Endothelial cell of umbilical vein (primary cell): ENCODE data around the gene ACIN1. TPM values are rescaled to one million over a fixed set of nuclear protein-coding genes. Genes with fewer than 3 reads are reported as not detected.

Experiments
- BruUV-seq: library from RNA; stranded (reverse); fragments of 400-500 nt; replicated peaks from 2 replicates; lab custom pipeline; 2021; lab: Mats Ljungman, UMichigan
- CTCF ChIA-PET: fragments of 300-600, 350-600 bp; sonication (Branson Sonifier 250); formaldehyde crosslinking; loops from one replicate; lab custom pipeline; 2021; ENCODE audit warnings: antibody characterized with exemption, inconsistent platforms; lab: Charles Lee
- POLR2A ChIA-PET: fragments of 300-600, 350-600 bp; sonication (Branson Sonifier 250); formaldehyde crosslinking; loops from one replicate; lab custom pipeline; 2021; ENCODE audit warnings: antibody characterized with exemption, inconsistent platforms; lab: Charles Lee
- DNase-seq: peaks from one replicate; pipeline ENCODE4 v3.0.0-alpha.2; 2011; ENCODE audit warnings: low read depth, low spot score
- FAIRE-seq: peaks from 2 replicates; lab custom pipeline; 2011; peaks lifted over from hg19 to GRCh38; lab: Jason Lieb, UNC
- H2AFZ ChIP-seq: 2 replicates; pipeline ENCODE4 v1.6.0; 2012; ENCODE audit warnings: low read depth, low read length, control low read depth, inconsistent platforms
- H3K27ac ChIP-seq: 2 replicates; pipeline ENCODE4 v1.5.1; 2011; ENCODE audit warnings: low read depth, mild to moderate bottlenecking, control low read depth, low read length, moderate library complexity; ENCODE audit not compliant: insufficient read depth
- H3K27me3 ChIP-seq, 2 experiments: 2 replicates each; pipeline versions ENCODE4 v1.6.0 to v1.6.1; 2011; ENCODE audit warnings: low read length in 2 of 2, mixed read lengths in 1 of 2; ENCODE audit not compliant: control insufficient read depth in 2 of 2, insufficient read depth in 2 of 2
- H3K36me3 ChIP-seq, 2 experiments: 2 replicates in 1 of 2; 3 replicates in 1 of 2; pipeline ENCODE4 v1.5.1; 2011; ENCODE audit warnings: low read length in 2 of 2, mild to moderate bottlenecking in 1 of 2, moderate library complexity in 1 of 2; ENCODE audit not compliant: control insufficient read depth in 2 of 2, insufficient read depth in 2 of 2; ENCODE audit errors: extremely low read depth in 1 of 2
- H3K4me1 ChIP-seq: 3 replicates; pipeline ENCODE4 v1.5.1; 2011; ENCODE audit warnings: mild to moderate bottlenecking, low read length; ENCODE audit not compliant: control insufficient read depth, insufficient read depth; ENCODE audit errors: extremely low read depth
- H3K4me2 ChIP-seq: 2 replicates; pipeline ENCODE4 v1.6.1; 2011; ENCODE audit warnings: low read length, control low read depth, mixed read lengths; ENCODE audit not compliant: insufficient read depth
- H3K4me3 ChIP-seq, 3 experiments: fragments of 200-600 bp in 1 of 3; sonication (generic), shearing (Covaris generic) in 1 of 3; replicated peaks in 1 of 3; 2 replicates each; pipeline ENCODE4 v1.5.1; 2011 to 2016; ENCODE audit warnings: control low read depth in 3 of 3, low read length in 3 of 3, mild to moderate bottlenecking in 2 of 3, inconsistent platforms in 1 of 3, low read depth in 1 of 3, moderate library complexity in 1 of 3; ENCODE audit not compliant: insufficient read depth in 1 of 3
- H3K79me2 ChIP-seq: 2 replicates; pipeline ENCODE4 v1.6.0; 2012; ENCODE audit warnings: low read length, inconsistent platforms; ENCODE audit not compliant: control insufficient read depth, insufficient read depth
- H3K9ac ChIP-seq: replicated peaks from 2 replicates; pipeline ENCODE3; 2011; ENCODE audit warnings: low read length, control low read depth; ENCODE audit not compliant: insufficient read depth; ENCODE audit errors: extremely low read depth
- H3K9me1 ChIP-seq: replicated peaks from 3 replicates; pipeline ENCODE4 v1.6.0; 2011; ENCODE audit warnings: mild to moderate bottlenecking, low read length; ENCODE audit not compliant: control insufficient read depth, insufficient read depth; ENCODE audit errors: extremely low read depth
- H3K9me3 ChIP-seq: replicated peaks from 2 replicates; pipeline ENCODE4 v1.5.1; 2012; ENCODE audit warnings: low read length, inconsistent platforms; ENCODE audit not compliant: control insufficient read depth, insufficient read depth
- H4K20me1 ChIP-seq: replicated peaks from 2 replicates; pipeline ENCODE3; 2011; ENCODE audit warnings: mild to moderate bottlenecking, low read length; ENCODE audit not compliant: control insufficient read depth, insufficient read depth; ENCODE audit errors: extremely low read depth
- EZH2 ChIP-seq: IDR thresholded peaks from 2 replicates; pipeline ENCODE4 v1.6.1; 2012; ENCODE audit warnings: borderline replicate concordance, low read depth, mild to moderate bottlenecking, moderate library complexity, low read length, inconsistent platforms; ENCODE audit not compliant: severe bottlenecking
- FOS ChIP-seq: IDR thresholded peaks from 2 replicates; pipeline ENCODE4 v1.6.1; 2011; ENCODE audit warnings: mild to moderate bottlenecking, low read length, moderate library complexity, borderline replicate concordance; ENCODE audit not compliant: insufficient read depth
- GATA2 ChIP-seq: IDR thresholded peaks from 2 replicates; pipeline ENCODE4 v1.7.0; 2011; ENCODE audit warnings: low read depth, mild to moderate bottlenecking, moderate library complexity, mixed read lengths, low read length; ENCODE audit not compliant: insufficient read length, insufficient read depth
- JUN ChIP-seq: IDR thresholded peaks from 2 replicates; pipeline ENCODE4 v1.6.1; 2011; ENCODE audit warnings: borderline replicate concordance, low read depth; ENCODE audit not compliant: insufficient read length, insufficient read depth
- MYC ChIP-seq: IDR thresholded peaks from one replicate; pipeline ENCODE4 v1.6.1; 2011; ENCODE audit warnings: mild to moderate bottlenecking, low read depth, low read length
- POLR2A ChIP-seq: IDR thresholded peaks from 2 replicates; pipeline ENCODE4 v1.6.1; 2012; ENCODE audit warnings: low read depth, mild to moderate bottlenecking, control low read depth, low read length
- POLR2AphosphoS5 ChIP-seq: IDR thresholded peaks from 2 replicates; pipeline ENCODE4 v1.6.1; 2012; ENCODE audit warnings: low read depth, mild to moderate bottlenecking, control low read depth, low read length, moderate library complexity; ENCODE audit not compliant: insufficient read depth
- dilution Hi-C: fragments of 300-500 bp; cut with MboI; formaldehyde crosslinking; loops from one replicate; pipeline ENCODE4 v1.15.0; 2019; ENCODE audit warnings: low sequenced_read_pairs; ENCODE audit not compliant: extremely low pct_ligation_motif_present
- intact Hi-C: fragments of 100-400 bp; cut with micrococcal nuclease; formaldehyde crosslinking; loops from one replicate; pipeline ENCODE4 v1.10.0; 2022
- polyA plus RNA-seq, 4 experiments: library from polyadenylated mRNA; depleted of rRNA in 3 of 4; stranded (reverse) in 3 of 4; unstranded in 1 of 4; fragments of >200 nt; gene quantifications; 2 replicates each; pipeline versions ENCODE4 v1.2.1 to v1.2.3, GENCODE V29; 2011 to 2012; ENCODE audit warnings: missing spikeins in 1 of 4
- total RNA-seq: library from RNA; stranded (reverse); gene quantifications from 2 replicates; pipeline ENCODE4 v1.2.3, GENCODE V29; 2021
- TF ChIP-seq, protein P1 (sequence below): IDR thresholded peaks from 2 replicates; pipeline ENCODE4 v1.6.1; 2011; ENCODE audit not compliant: insufficient read depth, insufficient read length
- TF ChIP-seq, protein P2 (sequence below), 2 donors: IDR thresholded peaks; 1 replicate in 1 of 2; 2 replicates in 1 of 2; pipeline ENCODE4 v1.5.1; 2011; ENCODE audit warnings: low read length in 2 of 2, mild to moderate bottlenecking in 2 of 2, moderate library complexity in 2 of 2, control low read depth in 1 of 2, inconsistent platforms in 1 of 2, low read depth in 1 of 2; ENCODE audit not compliant: insufficient read depth in 1 of 2; ENCODE audit errors: extremely low read depth in 1 of 2

The ACIN1 gene
- total and polyA plus RNA-seq, 2 donors (not counting 3 experiments of a cell fraction or from before 2014, with no cell fraction given): 146 to 240 TPM

DNA sequence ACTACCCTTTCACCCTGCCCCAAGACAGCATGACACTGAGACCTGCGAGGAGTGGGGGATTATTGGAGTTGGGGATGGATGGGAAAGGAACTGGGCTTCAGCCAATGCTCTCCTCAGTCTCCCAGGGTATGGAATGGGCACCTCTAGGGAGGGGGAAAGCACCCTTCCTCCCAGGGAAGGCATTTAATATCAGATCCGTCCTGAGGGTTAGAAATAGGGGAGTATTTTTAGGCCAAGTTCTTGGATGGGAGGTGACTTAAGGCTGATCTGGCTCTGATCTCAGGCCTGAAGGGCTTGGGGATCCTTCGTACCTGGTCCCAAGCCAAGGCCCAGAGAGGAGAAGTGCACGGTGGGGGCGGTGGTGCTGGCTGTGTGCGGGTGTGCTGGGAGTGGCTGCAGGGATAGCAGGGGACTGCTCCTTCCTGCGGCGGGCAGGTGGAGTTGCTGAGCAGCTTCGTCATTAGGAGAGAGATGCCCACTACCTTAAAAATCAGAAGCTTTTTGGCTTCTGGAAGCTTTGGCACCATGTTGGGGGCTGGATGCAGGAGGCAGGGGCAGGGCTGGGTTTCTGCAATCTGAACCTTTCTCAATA lies 31.1 kb upstream of the ACIN1 start:
- no peaks in the 10 kb centered on the region for H3K36me3 ChIP-seq
- DNase-seq (no peak), FAIRE-seq (no peak)
- H3K4me2 ChIP-seq: no peak overlapping the region
- TF ChIP-seq EZH2 (no peak), GATA2 (no peak), POLR2AphosphoS5 (no peak), FOS (no peak), MYC (no peak), JUN (no peak), POLR2A (no peak)
- TF ChIP-seq, protein P1, sequence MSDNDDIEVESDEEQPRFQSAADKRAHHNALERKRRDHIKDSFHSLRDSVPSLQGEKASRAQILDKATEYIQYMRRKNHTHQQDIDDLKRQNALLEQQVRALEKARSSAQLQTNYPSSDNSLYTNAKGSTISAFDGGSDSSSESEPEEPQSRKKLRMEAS: no peak
- TF ChIP-seq, protein P2, sequence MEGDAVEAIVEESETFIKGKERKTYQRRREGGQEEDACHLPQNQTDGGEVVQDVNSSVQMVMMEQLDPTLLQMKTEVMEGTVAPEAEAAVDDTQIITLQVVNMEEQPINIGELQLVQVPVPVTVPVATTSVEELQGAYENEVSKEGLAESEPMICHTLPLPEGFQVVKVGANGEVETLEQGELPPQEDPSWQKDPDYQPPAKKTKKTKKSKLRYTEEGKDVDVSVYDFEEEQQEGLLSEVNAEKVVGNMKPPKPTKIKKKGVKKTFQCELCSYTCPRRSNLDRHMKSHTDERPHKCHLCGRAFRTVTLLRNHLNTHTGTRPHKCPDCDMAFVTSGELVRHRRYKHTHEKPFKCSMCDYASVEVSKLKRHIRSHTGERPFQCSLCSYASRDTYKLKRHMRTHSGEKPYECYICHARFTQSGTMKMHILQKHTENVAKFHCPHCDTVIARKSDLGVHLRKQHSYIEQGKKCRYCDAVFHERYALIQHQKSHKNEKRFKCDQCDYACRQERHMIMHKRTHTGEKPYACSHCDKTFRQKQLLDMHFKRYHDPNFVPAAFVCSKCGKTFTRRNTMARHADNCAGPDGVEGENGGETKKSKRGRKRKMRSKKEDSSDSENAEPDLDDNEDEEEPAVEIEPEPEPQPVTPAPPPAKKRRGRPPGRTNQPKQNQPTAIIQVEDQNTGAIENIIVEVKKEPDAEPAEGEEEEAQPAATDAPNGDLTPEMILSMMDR (IDR thresholded peaks at IDR 0.05; ENCODE audit: extremely low read depth in 1 of 2, insufficient read depth in 1 of 2, low read depth in 1 of 2, low read length in 2 of 2): no peak
- H3K27ac ChIP-seq: no peak overlapping the region
- H3K9ac ChIP-seq: no peak overlapping the region
- H3K27me3 ChIP-seq: no peaks in the 10 kb centered on the region
- intact Hi-C loops: no loop called here
- H2AFZ ChIP-seq: no peak overlapping the region
- H3K79me2 ChIP-seq: no peaks in the 10 kb centered on the region
- POLR2A ChIA-PET: no interaction called here
- H3K4me1 ChIP-seq: peaks cover 43% of the 10 kb centered on the region
- no peak overlapping the region for H3K4me3 ChIP-seq
- no peaks in the 10 kb centered on the region for H3K9me1 ChIP-seq
- no peaks in the 10 kb centered on the region for H3K9me3 ChIP-seq
- CTCF ChIA-PET: interaction anchor here (0.6 to 14.5 kb wide), 2 partner anchors 53 to 1670 kb away, joined by 3 to 1289 read pairs; partner anchors contain the start of gene SLC7A8
- dilution Hi-C loops: no loop called here
- no TSS peak for BruUV-seq
- no peaks in the 10 kb centered on the region for H4K20me1 ChIP-seq
